Measurements from ENCODE around the gene CEBPG.

DNA sequence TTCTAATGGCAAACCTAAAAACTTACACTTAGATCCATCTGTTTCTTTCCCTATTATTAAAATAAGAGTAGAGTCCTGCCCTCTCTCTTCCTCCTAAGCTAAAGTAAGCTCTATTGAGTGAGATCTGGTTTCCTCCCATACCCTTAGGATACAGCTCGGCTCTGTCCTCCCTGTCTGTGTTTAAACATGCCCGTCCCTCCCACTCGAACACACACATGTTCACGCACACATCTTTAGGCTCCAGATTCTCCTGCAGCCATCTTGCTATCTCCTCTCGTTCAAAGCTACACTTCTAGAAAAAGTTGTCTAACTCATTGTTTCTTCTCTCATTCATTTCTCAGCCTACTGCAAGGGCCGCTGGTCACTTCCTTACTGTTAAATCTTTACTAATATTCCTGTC is 15.1 kb upstream of the CEBPG start:
- TF ChIP-seq, protein P1, sequence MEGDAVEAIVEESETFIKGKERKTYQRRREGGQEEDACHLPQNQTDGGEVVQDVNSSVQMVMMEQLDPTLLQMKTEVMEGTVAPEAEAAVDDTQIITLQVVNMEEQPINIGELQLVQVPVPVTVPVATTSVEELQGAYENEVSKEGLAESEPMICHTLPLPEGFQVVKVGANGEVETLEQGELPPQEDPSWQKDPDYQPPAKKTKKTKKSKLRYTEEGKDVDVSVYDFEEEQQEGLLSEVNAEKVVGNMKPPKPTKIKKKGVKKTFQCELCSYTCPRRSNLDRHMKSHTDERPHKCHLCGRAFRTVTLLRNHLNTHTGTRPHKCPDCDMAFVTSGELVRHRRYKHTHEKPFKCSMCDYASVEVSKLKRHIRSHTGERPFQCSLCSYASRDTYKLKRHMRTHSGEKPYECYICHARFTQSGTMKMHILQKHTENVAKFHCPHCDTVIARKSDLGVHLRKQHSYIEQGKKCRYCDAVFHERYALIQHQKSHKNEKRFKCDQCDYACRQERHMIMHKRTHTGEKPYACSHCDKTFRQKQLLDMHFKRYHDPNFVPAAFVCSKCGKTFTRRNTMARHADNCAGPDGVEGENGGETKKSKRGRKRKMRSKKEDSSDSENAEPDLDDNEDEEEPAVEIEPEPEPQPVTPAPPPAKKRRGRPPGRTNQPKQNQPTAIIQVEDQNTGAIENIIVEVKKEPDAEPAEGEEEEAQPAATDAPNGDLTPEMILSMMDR (IDR thresholded peaks at IDR 0.05) = no peak
- TF ChIP-seq POLR2AphosphoS5 (IDR thresholded peaks at IDR 0.05) (no peak), POLR2A (IDR thresholded peaks at IDR 0.05) (no peak)
